Osteoblast (primary cell): ENCODE results near the gene MARCHF7. TPM values are rescaled to one million over a fixed set of nuclear protein-coding genes. Genes with fewer than 3 reads are reported as not detected.
A peak's percentile ranks its signal among the peaks of the same experiment; 100 is the strongest.

ENCODE experiments used
- DNase-seq: peaks from one replicate; pipeline ENCODE4 v3.0.0; 2011; ENCODE audit warnings: low spot score, mixed read lengths; ENCODE audit not compliant: insufficient read length; ENCODE audit errors: missing footprints
- H2AFZ ChIP-seq: 2 replicates; pipeline ENCODE4 v1.6.0; 2011; ENCODE audit warnings: mild to moderate bottlenecking, low read length
- H3K27ac ChIP-seq: 2 replicates; pipeline ENCODE4 v1.5.1; 2011; ENCODE audit warnings: mild to moderate bottlenecking, low read depth, low read length, moderate library complexity
- H3K27me3 ChIP-seq: 2 replicates; pipeline ENCODE4 v1.6.0; 2012; ENCODE audit warnings: mild to moderate bottlenecking, control low read depth, inconsistent platforms, low read length, moderate library complexity; ENCODE audit not compliant: insufficient read depth
- H3K36me3 ChIP-seq: 2 replicates; pipeline ENCODE4 v1.5.1; 2011; ENCODE audit warnings: mild to moderate bottlenecking, low read length, control low read depth, moderate library complexity; ENCODE audit not compliant: insufficient read depth
- H3K4me1 ChIP-seq: 2 replicates; pipeline ENCODE4 v1.5.1; 2011; ENCODE audit warnings: mild to moderate bottlenecking, low read length, control low read depth, moderate library complexity; ENCODE audit not compliant: insufficient read depth
- H3K4me2 ChIP-seq: 2 replicates; pipeline ENCODE4 v1.6.0; 2011; ENCODE audit warnings: mild to moderate bottlenecking, low read length; ENCODE audit not compliant: insufficient read depth
- H3K4me3 ChIP-seq: fragments of 200-600 bp; sonication (generic); 3 replicates; pipeline ENCODE4 v1.5.1; 2012; ENCODE audit warnings: mild to moderate bottlenecking, low read length, inconsistent platforms; ENCODE audit not compliant: insufficient read depth
- H3K79me2 ChIP-seq: 2 replicates; pipeline ENCODE4 v1.6.0; 2012; ENCODE audit warnings: mild to moderate bottlenecking, low read length, control low read depth, inconsistent platforms; ENCODE audit not compliant: insufficient read depth
- H3K9me3 ChIP-seq: 2 replicates; pipeline ENCODE4 v1.5.1; 2011; ENCODE audit warnings: low read depth, low read length, control low read depth
- H4K20me1 ChIP-seq: 2 replicates; pipeline ENCODE4 v1.6.0; 2012; ENCODE audit warnings: mild to moderate bottlenecking, low read length, control low read depth; ENCODE audit not compliant: insufficient read depth
- CTCF ChIP-seq: IDR thresholded peaks from 2 replicates; pipeline ENCODE4 v1.5.1; 2011; ENCODE audit warnings: mild to moderate bottlenecking, low read depth, low read length, moderate library complexity; ENCODE audit errors: extremely low read depth
- total RNA-seq: library from RNA; depleted of rRNA; stranded (reverse); fragments of >200 nt; gene quantifications from 2 replicates; pipeline ENCODE4 v1.2.3, GENCODE V29; 2012

Gene MARCHF7
- total RNA-seq, 1 donor, result 106 TPM

GRCh38 chr2:159759577-159759976 is 47.3 kb downstream of the MARCHF7 start:
- no peaks in the 10 kb centered on the region for H3K27me3 ChIP-seq

GRCh38 chr2:159760326-159760725 is 48.0 kb downstream of the MARCHF7 start:
- Histone ChIP-seq H4K20me1 (peaks cover 23% of the 10 kb centered on the region), H3K27me3 (no peaks in the 10 kb centered on the region), H3K4me3 (no peak overlapping the region), H3K79me2 (peaks cover 65% of the 10 kb centered on the region), H3K4me2 (no peak overlapping the region), H3K36me3 (peaks cover 48% of the 10 kb centered on the region), H3K9me3 (no peaks in the 10 kb centered on the region), H2AFZ (no peak overlapping the region), H3K27ac (peak overlapping the region; percentile 20), H3K4me1 (peaks cover 4% of the 10 kb centered on the region)
- TF ChIP-seq CTCF, result no peak
- DNase-seq, result no peak

More at GRCh38 chr2:159759577-159759976, 47.3 kb downstream of the MARCHF7 start:
- TF ChIP-seq CTCF, result no peak
- Histone ChIP-seq H3K36me3 (peaks cover 49% of the 10 kb centered on the region), H4K20me1 (peaks cover 30% of the 10 kb centered on the region), H3K4me3 (no peak overlapping the region), H3K4me1 (peaks cover 4% of the 10 kb centered on the region), H3K9me3 (no peaks in the 10 kb centered on the region), H3K4me2 (no peak overlapping the region), H2AFZ (no peak overlapping the region), H3K79me2 (peaks cover 70% of the 10 kb centered on the region), H3K27ac (no peak overlapping the region)
- no peak for DNase-seq

- Histone ChIP-seq H3K9me3 (no peaks in the 10 kb centered on the region), H4K20me1 (peaks cover 15% of the 10 kb centered on the region), H3K4me3 (no peak overlapping the region), H3K4me2 (no peak overlapping the region), H2AFZ (no peak overlapping the region), H3K36me3 (peaks cover 55% of the 10 kb centered on the region), H3K79me2 (peaks cover 50% of the 10 kb centered on the region), H3K27ac (no peak overlapping the region), H3K4me1 (peaks cover 4% of the 10 kb centered on the region), H3K27me3 (no peaks in the 10 kb centered on the region)
- no peak for DNase-seq
- no peak for TF ChIP-seq CTCF
These were observed 49.8 kb downstream of the MARCHF7 start for GRCh38 chr2:159762075-159762474.

Other genes with a start within 250 kb of the MARCHF7 start
- 59.4 and 62.8 TPM in 2 replicates for gene BAZ2B, start 96.0 kb upstream of the MARCHF7 start, total RNA-seq
- 14.5 and 18.9 TPM in 2 replicates for gene CD302, start 85.7 kb downstream of the MARCHF7 start, total RNA-seq
- 4.4 and 5.1 TPM in 2 replicates for gene LY75, start 192.2 kb downstream of the MARCHF7 start, total RNA-seq